ENCODE results near the gene BHLHA15.

BHLHA15 gene

GRCh38 chr7:98193474-98194180 is 17.6 kb upstream of the BHLHA15 start:
- CTCF ChIA-PET: interaction anchor here (1.2 kb wide), 1 partner anchor 25 kb away, joined by 3 read pairs; no protein-coding TSS in a partner anchor
- TF ChIP-seq CTCF (conservative IDR thresholded peaks at IDR 0.05; ENCODE audit: low read depth): no peak
- POLR2A ChIA-PET (ENCODE audit: low non-redundant PET): no interaction called here
- DNase-seq (ENCODE audit: low spot score): no peak
- H3K27ac ChIP-seq: no peak overlapping the region

- DNase-seq (ENCODE audit: low spot score): no peak
- no peak overlapping the region for H3K27ac ChIP-seq
- POLR2A ChIA-PET (ENCODE audit: low non-redundant PET): no interaction called here
- CTCF ChIA-PET: no interaction called here
- no peak for TF ChIP-seq CTCF (conservative IDR thresholded peaks at IDR 0.05; ENCODE audit: low read depth)
Measured at GRCh38 chr7:98194186-98194585, 17.1 kb upstream of the BHLHA15 start.

- DNase-seq (ENCODE audit: low spot score): no peak
- CTCF ChIA-PET: no interaction called here
- POLR2A ChIA-PET (ENCODE audit: low non-redundant PET): no interaction called here
- no peak overlapping the region for H3K27ac ChIP-seq
- TF ChIP-seq CTCF (conservative IDR thresholded peaks at IDR 0.05; ENCODE audit: low read depth): no peak
Measured at GRCh38 chr7:98194672-98195457, 16.4 kb upstream of the BHLHA15 start.

GRCh38 chr7:98196706-98197605 is 14.3 kb upstream of the BHLHA15 start:
- ChIA-PET POLR2A (ENCODE audit: low non-redundant PET) (no interaction called here), CTCF (interaction anchor here (0.5 kb wide), 1 partner anchor 40 kb away, joined by 3 read pairs; no protein-coding TSS in a partner anchor)
- DNase-seq (ENCODE audit: low spot score): no peak
- H3K27ac ChIP-seq: no peak overlapping the region
- TF ChIP-seq CTCF (conservative IDR thresholded peaks at IDR 0.05; ENCODE audit: low read depth): no peak

GRCh38 chr7:98199131-98199530 is 12.1 kb upstream of the BHLHA15 start:
- no peak for TF ChIP-seq CTCF (conservative IDR thresholded peaks at IDR 0.05; ENCODE audit: low read depth)
- no peak for DNase-seq (ENCODE audit: low spot score)
- H3K27ac ChIP-seq: no peak overlapping the region
- ChIA-PET CTCF (interaction anchor here (0.5 kb wide), 1 partner anchor 128 kb away, joined by 4 read pairs; no protein-coding TSS in a partner anchor), POLR2A (ENCODE audit: low non-redundant PET) (no interaction called here)

- TF ChIP-seq CTCF (conservative IDR thresholded peaks at IDR 0.05; ENCODE audit: low read depth): no peak
- POLR2A ChIA-PET (ENCODE audit: low non-redundant PET): no interaction called here
- H3K27ac ChIP-seq: no peak overlapping the region
- CTCF ChIA-PET: no interaction called here
- no peak for DNase-seq (ENCODE audit: low spot score)
Measured at GRCh38 chr7:98200364-98200763, 10.9 kb upstream of the BHLHA15 start.
